Stimulated activated CD4-positive, alpha-beta T cell treated with anti-CD3 and anti-CD28 coated beads, Interleukin-4, amount 100 ng/mL, for 48 hours (primary cell): ENCODE measurements around the gene CACNA1S.

ENCODE experiments used
- DNase-seq, 2 donors: peaks; one replicate each; pipeline ENCODE4 v3.0.0-alpha.2; 2020; ENCODE audit warnings: low read depth in 2 of 2

CACNA1S gene

DNA sequence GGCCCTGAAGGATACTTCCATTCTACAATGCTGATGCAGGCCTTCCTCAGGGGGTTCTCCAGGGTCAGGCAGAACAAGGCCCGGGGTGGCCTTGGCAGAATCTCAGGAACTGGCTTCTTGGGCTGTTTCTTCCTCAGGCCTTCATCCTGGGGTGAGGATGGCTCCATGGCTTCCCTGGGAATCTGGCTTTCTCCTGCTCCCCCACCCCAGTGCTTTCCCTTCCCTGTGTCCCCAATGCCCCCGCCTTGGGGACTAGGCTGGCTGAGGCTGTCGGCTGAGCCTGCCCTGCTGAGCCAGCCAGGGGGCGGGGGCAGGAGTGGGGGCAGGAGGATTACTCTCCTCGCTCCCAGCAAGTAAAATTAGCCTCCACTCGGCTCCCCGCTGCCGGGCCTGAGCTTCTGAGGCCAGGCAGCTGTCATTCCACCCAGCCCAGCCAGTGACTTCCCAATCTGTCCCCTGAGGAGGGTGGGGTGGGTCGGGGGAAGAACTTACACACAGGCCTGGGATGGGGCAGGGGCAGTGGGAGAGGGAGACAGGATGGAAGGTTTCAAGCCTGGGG, at the start of gene CACNA1S:
TSS of gene CACNA1S (minus strand) at position 254 of the 559 bp plus-strand sequence. CDS start at position 167, 87 bp downstream.
- no peak for DNase-seq

DNA sequence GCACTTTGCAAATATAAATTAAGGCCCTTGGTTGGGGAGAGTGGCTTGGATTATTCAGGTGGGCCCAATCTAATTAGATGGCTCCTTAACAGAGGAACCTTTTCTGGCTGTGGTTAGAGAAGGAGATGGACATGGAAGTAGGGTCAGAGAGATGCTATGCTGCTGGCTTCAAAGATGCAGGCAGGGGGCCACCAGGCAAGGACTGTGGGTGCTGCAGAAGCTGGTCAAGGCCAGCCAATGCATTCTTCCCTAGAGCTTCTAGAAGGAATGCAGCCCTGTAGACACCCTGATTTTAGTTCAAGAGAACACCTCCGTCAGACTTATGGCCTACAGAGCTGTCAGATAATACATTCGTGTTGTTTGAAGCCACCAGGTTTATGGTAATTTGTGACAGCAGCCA, 45.7 kb upstream of the CACNA1S start:
- DNase-seq: no peak

DNA sequence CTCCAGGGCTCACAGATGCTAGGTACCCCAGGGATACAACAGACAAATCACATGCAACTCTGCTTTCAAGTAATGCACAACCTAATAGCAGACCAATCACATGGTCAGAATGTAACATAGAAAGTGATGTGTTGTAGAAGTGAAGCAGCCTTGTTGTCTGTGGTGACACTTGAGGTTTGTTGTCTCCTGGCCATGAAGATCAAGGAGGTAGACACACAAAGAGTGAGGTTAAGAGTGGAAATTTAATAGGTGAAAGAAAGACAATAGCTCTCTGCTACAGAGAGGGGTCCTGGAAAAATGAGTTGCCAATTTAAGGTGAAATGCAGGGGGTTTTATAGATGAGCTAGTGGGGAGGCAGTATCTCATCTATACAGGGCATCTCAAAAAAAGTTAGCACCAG, 44.6 kb upstream of the CACNA1S start:
- DNase-seq: no peak

DNA sequence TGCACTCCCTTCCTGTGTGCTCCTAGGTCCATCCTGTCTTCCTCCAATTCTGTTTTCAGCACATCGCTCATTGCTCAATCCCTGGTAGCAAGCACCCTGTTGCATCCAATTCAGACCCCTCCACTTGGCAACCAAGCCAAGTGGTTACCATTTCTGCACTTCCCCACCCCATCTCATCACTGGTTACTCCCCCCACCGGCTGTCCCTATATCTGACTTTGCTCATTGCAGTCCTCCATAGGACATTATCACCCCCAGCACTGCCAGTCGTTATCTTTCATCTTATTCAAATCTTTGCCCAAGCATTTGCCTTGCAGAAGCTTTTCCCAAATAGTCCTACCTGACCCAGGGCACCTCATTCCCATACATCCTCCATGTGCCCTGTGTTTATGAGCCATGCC, 44.1 kb upstream of the CACNA1S start:
- DNase-seq: no peak

DNA sequence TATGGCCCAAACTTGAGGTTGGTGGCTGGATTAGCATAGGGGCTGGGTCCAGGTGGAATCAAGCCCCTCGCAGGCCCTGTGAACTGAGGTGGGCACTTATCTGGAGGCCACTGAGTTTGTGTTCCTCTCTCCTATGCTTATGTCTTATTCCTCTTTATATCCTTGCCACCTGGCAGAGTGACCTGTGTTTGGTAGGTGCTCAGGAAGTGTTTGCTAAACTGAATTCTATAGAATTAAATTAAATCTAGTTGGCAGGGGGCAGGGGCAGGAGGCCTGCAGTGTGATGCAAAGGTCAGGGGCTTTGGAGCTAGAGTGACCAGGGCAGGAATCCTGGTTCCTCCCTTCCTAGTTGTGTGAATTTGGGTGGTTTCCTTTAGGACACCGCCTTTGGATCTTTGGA, 43.1 kb upstream of the CACNA1S start:
- DNase-seq: no peak

DNA sequence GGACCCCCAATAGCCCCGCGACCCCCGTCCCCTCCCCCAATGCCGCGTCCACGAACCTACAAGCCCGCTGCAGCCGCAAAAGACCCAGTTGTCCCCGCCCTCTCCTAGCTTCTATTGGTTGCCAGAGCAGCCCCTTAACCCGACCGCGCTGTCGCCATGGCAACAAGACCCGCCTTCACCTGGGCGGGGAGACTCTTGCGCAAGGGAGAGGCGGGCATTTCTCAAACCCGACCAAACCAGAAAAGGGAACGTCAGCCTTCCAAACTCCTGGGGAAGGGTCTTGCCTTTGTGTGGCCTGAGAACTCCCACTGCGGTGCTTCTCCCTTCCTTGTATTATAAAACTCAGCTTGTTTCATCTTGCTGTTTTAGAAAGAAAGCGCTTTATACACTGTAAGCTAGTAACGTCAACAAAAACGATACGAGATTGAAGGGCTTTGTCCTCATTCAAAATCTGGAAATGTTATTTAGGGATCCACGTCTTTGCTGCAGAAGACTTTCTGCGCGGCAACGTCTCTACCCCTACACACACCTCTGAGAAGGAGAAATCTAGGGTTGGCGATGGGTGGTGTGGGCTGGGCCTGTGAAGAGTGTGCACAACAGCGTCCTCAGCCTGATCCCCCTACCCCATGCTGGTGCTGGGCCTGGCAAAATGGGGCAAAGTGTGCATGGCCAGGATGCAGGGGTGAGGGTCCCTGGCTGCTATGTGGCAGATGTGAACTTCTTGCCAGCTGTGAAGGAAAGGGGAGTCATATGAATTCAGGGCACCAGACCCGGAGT, 42.4 kb upstream of the CACNA1S start, which contains the start of gene TMEM9:
TSS of gene TMEM9 (minus strand) at position 86 of the 777 bp plus-strand sequence. CDS start 551 bp downstream, outside the sequence.
- peak; percentile 95 to 99 for DNase-seq

DNA sequence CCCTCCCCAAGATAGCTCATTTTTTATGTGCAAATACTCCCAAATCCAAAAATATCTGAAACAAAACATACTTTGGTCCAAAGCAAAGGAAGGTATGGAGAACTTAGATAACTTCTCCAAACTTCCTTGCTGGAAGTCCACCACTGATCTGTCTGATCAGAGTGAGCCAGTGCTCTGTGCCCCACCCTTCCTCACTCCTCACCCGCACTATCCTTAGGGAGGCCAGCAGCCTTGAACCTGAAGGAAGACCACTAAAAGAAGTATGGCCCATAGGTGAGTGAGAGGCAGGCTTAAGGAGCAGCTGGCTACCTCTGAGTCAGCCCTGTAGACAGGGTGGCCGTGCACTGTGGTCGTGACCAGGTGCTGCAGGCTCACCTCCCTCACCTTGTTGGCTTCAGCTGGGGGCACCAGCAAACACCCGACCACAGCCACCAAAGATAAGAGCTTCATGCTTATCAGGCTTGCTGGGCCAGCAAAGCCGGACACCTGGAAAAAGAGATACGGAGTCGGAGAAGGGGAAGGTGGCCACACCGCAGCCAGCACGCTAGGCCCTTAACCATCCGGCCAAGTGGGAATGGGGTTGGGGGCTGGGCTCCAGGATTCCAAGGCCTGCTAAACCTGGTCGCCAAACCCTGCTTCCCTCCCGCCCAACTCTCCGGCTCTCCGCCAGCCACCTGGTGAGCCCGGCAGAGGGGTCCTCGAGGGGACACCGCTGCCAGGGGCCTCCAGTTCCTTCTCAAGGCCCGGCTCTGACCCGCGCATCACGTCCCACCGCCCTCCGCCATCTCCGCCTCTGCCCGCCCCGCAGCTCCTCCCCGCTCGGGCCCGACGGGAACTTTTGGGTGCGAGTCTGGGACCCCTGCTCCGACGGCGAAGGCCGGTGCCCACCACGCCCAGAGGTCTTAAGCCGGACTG, 41.5 kb upstream of the CACNA1S start:
- no peak for DNase-seq

DNA sequence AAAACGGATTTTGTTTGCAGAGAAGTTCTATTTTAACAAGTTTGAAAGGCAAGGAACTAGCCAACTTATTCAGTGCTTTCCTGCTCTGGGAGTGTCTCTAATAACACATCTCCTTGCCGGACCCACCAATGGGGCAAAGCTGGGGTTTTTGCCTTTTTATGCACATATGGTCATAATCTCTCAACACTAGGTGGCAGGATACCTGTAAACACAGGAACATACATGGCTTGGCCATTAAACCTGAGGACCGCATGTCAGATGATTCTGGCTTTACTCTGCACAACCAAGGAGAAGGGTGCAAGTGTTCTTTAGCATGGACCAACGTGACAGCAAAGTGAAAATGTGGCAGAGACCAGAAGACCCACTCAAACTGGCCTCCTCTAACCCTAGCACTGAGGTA, 37.2 kb upstream of the CACNA1S start:
- DNase-seq: no peak

DNA sequence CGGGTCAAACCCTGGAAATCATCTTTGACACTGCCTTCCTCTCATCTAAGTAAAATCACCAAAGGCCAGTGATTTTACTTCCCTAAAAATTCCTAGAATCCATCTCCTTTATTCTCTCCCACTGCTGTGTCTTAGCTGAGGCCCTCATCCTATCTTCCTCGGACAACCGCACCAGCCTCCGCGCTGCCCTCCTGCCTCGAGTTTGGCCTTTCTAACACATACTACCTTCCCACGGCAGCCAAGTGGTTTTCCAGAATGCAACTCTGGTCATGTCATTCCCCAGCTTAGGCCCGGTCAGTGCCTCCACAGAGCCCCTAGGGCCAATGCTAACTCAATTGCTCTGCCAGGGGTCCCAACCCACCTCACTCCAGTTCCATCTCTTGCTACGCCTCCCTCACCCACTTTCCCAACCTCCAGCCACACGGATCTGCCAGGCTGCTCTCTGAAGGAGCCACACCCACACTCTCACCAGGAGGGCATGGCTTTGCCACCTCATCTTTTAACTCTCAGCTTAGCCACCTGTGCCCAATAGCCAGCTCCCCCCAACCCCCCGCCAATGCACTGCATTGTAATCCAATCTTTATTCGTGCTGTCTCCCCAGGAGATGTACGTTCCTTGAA, 35.3 kb upstream of the CACNA1S start:
- no peak for DNase-seq

DNA sequence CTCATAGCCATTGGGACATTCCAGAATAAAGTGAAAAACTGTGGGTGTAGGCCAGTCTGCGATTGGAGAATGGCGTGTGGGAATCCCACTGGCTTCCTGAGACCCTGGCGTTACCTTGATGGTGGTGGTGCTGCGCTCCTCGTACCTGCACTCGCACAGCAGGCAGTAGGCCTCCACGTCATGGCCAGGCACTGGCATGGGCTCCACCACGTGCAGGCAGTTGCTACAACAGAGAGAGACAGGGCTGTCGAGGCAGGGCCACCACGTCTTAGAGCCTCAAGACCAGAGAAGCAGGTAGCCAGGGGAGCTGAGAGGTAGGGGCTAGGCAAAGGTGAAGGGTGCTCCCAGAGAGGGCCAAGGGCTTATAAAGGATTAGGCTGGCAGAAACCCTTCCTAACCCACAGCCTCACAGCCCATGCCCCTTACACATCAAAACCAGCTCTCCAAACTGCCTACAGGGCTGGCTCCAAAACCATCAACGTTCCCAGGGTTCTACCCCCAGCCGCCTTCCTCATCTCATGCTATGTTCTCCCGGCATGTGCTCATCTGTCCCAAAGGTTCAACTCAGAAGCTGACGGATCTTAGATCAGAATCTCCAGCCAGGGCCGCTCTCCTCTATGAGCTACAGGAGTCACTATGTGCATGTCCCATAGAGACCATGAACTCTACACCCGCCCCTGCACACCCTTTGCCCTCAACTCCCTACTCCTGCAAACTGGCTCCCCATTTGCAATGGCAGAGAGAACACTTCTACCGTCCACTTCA, 34.6 kb upstream of the CACNA1S start:
- DNase-seq: no peak

DNA sequence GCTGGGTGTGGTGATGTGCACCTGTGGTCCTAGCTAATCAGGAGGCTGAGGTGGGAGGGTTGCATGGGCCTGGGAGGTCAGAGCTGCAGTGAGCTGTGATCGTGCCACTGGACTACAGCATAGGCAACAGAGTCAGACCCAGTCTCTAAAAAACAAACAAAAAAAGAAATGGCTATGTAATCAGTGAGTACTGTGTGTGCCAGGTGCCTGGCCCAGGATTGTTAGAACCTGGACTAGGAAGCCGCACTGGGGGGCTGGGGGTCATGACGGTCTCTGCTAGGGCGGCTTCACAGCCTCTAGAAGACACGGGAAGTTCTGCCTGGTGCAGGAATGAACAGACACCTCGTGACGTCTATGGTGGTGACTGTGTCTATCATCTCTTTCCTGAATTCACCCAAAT, 33.6 kb upstream of the CACNA1S start:
- no peak for DNase-seq

DNA sequence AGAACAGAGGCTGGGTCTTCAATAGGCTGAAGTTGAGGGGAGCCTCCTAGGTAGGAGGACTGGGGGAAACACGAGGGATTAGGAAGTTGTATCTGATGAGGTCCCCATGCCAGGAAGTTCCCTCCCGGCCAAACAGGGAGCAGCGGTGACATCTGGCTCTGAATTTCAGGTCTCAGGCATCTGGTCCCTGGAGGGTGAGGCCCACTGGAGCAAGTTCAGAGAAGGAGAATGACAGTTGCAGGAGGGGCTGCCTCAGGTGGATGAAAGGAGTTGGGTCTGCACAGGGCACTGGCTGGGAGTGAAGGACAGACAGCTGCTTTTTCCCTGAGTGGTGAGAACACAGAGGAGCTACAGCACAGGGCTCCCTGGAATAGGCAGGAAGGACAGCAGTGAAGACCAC, 32.9 kb upstream of the CACNA1S start:
- no peak for DNase-seq

DNA sequence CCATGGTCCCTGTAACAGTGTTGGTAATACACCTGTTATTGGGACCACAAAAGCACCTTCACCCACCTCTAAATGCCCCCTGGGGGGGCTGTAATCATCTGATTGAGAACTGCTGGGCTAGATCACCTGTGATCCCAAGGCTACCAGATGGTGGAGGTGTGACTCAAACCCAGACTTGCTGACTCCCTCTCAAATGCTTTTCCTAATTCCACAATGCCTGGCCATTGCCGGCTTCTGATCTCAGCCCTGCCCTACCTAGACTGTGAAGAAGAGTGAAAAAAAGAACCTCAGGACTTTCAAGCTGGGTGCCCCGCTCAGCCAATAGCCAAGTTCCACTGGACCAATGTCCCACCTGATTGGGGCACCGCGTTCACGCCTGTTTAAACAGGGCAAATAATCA, 32.5 kb upstream of the CACNA1S start:
- DNase-seq: no peak

DNA sequence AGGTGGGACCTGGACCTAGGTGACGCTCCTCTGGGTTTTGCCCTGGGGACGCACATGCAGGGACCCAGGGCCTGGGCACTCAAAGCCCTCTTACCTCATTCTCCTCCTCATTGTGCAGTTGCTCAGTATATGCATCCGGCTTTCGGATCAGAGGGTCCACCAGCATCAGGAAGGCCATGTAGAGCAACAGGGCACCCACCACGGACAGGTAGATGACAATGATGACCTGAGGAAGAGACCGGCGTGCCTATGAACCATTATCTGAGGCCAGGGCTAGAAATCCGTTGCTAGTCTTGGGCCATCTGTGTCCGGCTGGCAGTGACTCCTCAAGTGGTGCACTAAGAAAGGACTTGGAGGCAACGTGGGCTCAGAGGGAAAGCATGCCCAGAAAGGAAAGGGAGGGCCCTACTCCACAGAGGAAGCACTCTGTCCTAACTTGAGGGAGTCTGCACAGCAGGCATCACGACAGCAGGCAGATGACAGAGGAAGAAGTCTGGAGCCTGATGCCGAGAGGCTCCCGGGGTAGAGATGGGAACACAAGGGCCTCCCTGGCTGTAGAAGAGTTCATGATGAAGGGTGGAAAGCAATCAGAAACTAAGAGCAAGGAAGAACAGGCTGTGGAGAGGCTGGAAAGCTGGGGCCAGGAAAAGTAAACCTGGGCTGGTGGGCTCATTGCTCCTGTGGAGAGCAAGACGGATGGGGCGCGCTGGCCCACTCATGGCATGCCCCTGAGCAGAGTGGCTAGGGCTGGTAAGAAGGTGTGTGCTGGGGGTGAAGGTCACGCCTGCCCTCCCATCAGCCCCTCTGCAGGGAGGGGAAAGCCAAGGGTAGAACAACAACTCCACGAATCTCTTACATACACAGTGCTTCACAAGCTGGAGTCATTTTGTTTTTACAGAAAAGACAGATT, 31.8 kb upstream of the CACNA1S start:
- DNase-seq: no peak

DNA sequence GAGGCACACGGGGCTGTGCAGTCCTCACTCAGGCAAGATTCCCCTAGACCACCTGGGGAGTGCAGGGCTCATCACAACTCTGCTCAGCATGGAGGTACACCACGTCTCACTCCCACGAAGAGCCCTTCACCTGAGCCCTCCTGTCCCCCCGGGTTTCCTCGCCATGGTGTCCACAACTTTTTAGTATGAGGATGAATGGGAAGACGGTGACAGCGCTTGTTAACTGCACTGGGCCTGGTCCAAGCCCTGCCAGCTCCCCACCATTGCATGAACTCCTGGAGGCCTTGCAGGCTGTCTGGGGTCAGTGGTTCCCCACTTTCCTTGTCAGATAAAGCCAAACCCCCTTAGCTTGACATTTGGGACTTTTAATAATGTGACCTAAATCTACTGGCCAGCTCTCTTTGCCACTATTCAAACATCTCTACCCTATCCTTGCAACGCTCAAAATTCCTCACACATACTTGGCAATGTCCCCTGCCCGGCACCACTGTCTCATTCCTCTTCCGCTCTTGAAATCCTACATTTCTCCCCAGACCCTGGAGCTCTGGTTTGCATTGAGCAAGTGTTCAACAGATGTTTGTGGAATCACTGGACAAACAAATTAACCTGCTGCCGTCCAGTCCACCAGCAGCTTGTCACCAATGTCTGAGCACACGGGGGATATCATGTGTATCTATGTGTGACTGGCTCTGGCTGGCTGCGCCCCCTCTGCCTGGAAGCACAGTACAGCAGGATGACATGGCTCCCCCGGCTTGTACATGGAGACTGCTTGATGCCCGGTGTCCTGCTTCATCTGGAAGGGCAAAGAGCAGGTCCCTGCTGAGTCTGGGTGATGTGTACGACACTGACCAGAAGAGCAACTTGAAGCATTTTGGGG, 30.9 kb upstream of the CACNA1S start:
- no peak for DNase-seq

DNA sequence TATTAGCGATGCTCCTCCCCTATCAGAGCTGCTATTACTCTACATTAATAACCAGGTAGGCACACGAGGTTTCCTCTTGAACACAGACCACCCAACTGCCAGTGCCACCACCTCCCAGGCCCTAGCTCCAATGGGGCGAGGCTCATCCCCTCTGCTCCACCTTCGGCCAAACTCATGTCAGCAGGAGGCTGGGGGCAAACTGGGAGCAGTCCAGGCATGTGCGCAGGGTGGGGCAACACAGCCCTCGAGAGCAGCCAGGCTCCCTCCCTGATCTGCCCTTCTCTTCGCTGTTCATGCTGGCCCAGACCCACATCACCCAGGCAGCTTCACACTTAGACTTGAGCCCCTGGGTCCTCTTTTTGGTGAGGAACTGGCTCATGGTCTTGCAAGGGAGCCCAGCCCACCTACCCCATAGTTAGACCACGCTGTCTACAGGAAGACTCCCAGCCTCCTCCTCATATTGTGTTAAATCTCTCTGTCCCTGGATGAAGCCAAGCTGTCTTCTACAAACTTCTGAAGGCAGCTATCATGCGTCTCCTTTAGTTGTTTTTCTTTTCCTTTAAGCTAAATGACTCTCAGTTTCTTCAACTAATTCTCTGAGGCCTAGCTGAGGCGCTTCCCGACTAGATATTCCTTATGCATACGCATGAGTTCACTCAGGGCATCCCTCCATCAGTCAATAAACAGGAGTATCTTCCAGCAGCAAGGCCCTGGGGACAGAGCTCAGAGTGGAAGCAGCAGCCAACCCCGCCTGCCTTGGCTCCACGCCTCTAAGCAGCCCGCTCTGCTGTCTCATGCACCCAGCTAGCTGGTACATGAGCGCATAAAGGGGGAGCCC, 30.0 kb upstream of the CACNA1S start:
- DNase-seq: no peak

DNA sequence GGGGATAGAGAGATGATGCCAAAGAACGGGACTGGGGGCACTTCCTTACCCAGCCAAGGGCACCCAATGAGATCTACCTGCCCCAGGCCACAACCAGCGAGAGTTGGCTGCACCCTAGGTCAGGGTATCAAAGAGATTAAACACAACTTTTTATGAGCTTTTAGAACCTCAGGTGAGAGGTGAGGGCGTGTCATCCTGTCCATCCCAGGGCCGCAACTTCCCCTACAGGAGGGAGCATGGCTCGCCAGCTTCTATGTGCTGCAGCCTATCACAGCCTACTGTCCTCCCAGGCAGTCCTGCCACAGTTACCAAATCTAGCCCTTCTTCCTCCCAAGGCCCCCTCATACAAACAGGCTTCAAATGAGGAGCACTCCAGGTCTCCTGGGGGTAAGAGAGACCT, 29.2 kb upstream of the CACNA1S start:
- DNase-seq: no peak

DNA sequence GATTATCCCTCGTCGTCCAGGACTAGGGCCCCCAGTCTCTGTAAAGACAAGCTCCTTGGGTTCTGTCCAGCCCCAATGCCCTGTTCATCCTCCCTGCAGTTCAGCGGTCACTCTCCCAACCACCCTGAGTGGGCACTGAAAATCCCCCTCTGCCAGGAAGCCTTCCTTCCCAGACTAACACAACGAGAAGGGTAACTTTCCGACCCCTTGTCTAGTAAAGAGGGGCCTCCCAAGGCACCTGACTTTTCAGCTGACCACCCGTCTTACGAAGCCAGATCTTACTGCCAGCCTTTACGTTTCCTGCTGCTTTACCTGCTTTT, 28.7 kb upstream of the CACNA1S start:
- no peak for DNase-seq
